SIG-M5 (cell line): ENCODE data around the gene WDR33.

Source experiments
- DNase-seq: peaks from one replicate; lab custom pipeline; 2025; lab: John Stamatoyannopoulos, UW

Gene WDR33

DNA sequence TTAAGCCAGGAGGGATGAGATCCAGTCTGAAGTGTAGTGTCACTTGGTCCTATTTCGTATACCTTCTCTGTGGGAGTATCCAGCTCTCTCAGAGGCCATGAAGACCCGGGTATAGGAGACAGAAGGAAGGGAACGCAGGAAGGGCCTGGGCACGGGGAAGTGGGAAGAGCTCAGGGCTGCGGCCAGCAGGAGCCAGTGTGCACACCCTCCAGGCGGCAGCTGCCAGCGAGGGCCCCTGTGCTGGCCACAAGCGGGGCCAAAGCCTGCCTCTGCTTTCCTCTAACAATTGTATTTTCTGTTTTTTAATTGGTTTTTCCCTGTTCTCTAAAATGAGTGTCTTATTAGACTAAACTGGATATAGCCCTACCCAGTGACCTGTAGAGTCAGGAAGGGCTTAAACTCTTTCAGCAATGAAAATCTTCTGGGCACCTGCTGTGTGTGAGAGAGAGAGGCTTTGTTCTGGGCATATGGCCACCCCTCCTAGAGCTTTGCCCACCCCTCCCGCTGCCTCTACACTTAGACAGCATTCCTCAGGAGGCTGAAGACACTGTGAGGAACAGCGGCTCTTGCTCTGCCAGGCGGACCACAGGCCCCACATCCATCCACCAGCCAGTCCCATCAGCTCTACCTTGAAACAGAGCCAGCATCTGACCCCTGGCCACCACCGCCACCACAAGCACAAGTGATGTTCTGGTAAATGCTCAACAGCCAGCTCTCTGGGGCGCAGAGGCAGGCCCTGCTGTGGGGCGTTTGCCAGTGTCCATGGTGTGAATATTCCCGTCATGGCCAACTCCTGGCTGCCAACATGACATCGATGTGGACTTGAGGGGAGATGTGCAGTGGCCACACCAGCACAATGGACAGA is 155.5 kb downstream of the WDR33 start:
- DNase-seq = no peak

DNA sequence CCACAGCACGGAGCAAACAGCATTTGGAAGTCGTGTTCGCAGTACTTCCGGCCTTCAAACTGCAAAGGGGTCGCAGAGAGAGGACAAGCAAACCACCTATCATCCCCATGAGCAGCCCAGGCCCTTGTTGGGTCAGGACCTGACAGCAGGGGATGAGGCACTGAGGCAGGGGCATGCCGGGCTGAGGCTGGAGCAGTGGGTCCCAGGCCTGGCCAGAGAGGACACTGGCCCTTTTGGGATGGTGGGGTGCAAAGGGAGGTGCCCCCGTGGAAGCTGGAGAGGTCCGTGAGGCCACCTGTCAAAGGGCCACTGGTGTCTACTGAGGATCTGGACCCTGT is 156.2 kb downstream of the WDR33 start:
- no peak for DNase-seq

DNA sequence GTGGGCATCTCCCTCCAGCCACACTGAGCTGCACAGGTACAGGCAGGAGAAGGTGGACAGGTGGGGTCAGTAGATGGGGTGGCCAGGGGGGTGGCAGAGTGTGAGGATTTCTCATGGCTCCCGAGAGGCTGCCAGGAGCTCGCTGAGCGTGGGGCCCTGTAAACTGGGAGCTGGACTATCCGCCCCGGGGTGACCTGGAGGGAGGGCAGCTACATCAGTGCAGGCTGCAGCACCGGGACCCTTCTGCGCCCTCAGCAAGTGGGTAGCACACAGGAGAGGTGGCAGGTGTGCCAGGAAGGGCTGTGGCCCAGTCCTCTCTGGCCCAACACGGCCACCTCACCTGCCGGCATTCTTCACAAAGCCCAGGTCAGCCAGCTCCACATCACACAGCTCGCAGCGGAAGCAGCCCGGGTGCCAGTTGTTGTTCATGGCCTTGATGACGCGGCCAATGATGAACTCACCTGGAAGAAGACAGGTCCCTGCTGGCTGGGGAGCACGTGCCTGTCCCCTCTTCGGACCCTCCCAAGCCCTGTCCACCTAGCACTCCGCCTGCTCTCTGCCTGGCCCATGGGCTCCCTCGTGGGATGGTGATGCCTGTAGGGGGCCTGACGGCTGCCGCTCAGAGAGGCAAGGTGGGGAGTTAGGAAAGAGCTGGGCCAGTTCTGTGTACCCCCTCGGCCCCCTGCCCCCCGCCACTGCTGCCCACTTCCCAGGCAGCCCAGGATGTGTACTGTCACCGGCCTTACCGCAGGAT is 156.7 kb downstream of the WDR33 start:
- DNase-seq = no peak

DNA sequence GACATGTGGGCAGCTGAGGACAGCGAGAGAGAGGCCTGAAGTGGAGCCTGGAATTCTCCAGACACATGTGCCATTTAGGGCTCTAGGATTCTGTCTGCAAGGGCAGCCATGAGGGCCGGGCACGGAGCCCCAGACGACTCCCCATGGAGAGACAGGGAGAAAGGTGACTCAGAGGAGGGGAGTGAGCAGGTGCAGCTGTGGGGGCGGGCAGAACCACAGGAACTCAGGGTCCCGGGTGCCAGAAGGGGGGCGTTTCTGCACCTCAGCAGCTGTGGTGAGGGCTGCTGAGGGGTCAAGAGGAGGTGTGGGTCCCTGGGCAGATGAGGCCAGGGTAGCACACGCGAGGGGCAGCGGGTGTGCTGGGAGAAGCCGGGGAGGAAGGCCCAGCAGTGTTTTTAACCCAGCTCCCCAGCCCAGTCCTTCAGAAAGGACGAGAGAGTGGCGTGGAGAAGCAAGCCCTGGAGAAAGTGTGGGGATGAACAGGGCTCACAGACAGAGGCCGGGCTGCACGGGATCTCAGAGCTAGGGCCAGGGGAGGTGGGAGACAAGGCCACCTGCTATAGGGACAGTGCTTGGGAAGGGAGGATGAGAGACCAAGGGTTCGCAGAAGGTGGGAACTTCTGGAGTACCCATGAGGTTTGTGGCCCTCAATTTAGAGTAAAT is 157.4 kb downstream of the WDR33 start:
- no peak for DNase-seq

DNA sequence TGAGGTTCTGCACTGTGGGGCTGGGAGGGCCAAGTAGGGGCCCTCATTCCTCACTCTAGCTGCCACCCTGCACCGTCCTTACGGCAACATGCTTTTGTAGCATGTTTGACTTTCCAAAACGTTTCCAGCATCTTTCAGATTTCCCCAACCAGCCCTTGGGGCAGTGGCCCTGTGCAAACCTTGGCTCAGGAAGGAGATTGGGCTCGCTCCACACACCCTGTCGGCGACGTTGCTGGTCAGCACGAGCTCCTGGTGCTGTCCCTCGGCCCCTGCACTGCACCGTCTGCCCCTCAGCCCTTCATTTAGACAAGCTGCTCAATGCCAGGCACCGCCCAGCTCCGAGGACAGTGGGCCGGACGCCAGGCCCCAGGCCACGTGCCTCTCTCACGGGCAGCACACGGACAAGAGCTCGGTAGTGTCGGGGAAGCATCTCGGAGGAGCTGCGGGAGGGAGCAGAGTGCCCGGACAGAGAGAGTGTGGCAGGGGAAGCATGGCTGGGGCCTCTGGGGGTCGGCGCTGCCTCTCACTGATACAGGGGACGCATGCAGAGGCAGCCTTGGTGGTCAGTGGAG is 158.1 kb downstream of the WDR33 start:
- no peak for DNase-seq

DNA sequence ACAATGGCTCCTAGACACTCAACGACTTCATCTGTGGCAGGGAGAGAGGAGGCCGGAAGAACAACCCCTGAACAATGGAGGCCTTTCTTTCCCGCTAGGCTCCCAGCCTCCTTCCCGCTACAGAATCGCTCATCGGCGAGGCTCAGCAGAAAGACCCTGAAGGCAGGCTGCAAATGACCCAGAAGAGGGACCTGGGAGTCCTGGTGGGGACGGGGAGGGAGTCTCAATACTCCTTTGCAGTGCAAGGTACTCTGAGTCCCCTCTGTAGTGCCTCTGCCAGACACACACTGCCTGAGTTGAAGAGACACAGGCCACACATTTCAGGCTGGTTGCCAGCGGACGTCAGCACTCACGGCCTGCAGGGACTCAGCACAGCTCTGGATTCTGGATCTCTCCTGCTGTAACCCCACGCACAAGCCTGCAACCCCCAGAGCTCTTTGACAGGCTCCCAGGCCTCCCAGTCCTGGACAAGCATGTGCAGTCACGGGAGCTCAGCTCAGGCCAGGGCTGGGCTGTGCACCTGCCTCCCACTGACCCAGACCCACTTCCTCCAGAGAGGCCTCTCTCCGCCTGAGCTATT is 158.9 kb downstream of the WDR33 start:
- no peak for DNase-seq

DNA sequence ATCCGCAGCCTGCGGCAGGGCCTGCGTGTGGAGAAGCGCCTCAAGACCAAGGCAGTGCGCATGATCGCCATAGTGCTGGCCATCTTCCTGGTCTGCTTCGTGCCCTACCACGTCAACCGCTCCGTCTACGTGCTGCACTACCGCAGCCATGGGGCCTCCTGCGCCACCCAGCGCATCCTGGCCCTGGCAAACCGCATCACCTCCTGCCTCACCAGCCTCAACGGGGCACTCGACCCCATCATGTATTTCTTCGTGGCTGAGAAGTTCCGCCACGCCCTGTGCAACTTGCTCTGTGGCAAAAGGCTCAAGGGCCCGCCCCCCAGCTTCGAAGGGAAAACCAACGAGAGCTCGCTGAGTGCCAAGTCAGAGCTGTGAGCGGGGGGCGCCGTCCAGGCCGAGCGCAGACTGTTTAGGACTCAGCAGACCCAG is 159.6 kb downstream of the WDR33 start:
- no peak for DNase-seq
